Mononuclear cell (primary cell): Measurements from ENCODE around the gene MYMX. TPM values are rescaled to one million over a fixed set of nuclear protein-coding genes. Genes with fewer than 3 reads are reported as not detected.

Experiments
- H3K27me3 ChIP-seq: 2 replicates; pipeline ENCODE4 v1.6.0; 2011; ENCODE audit warnings: low read length, control low read depth; ENCODE audit not compliant: insufficient read depth
- H3K4me1 ChIP-seq: 2 replicates; pipeline ENCODE4 v1.5.1; 2011; ENCODE audit warnings: mild to moderate bottlenecking, low read length, control low read depth; ENCODE audit not compliant: insufficient read depth
- H3K4me3 ChIP-seq: 2 replicates; pipeline ENCODE4 v1.5.1; 2011; ENCODE audit warnings: mild to moderate bottlenecking, low read length, moderate library complexity
- H3K9me3 ChIP-seq: 2 replicates; pipeline ENCODE4 v1.5.1; 2011; ENCODE audit warnings: low read depth, mild to moderate bottlenecking, control low read depth, low read length
- total RNA-seq: library from RNA; depleted of rRNA; stranded (reverse); fragments of >200 nt; gene quantifications from one replicate; pipeline ENCODE4 v1.2.3, GENCODE V29; 2012

The MYMX gene
- total RNA-seq, 1 donor: not detected

GRCh38 chr6:44245912-44246662 lies 29.4 kb downstream of the MYMX start:
- H3K4me1 ChIP-seq: peaks cover 28% of the 10 kb centered on the region

DNA sequence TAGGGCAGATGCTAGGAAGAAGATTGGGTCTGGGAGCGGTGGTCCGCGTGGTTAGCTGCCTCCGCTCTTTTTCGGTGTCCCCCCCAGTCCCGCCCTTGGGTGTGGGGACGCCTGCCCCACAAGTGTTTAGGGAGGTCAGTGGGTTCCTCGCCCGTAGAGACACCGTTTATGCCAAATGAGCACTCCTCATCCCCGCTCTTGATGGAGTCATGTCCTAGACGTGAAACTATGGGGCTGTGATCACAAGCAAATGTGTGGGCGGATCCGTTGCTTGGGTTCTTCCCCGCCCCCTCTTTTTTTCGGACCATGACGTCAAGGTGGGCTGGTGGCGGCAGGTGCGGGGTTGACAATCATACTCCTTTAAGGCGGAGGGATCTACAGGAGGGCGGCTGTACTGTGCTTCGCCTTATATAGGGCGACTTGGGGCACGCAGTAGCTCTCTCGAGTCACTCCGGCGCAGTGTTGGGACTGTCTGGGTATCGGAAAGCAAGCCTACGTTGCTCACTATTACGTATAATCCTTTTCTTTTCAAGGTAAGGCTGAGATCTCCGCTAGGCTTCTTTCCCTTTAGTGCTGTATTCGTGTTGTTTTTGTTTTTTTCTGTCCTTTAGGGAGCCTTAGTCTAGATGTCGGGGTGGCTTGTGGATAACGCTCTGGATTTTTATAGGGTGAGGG lies 30.1 kb downstream of the MYMX start, which contains the start of gene HSP90AB1:
TSS of gene HSP90AB1 (plus strand) at position 439 of the 675 bp plus-strand sequence. CDS start 1,529 bp downstream, outside the sequence.
- peak within 1 kb of the TSS; percentile 92 for H3K4me3 ChIP-seq
- no peaks in the 10 kb centered on the region for H3K27me3 ChIP-seq
- H3K9me3 ChIP-seq: no peaks in the 10 kb centered on the region
- peaks cover 28% of the 10 kb centered on the region for H3K4me1 ChIP-seq

More at GRCh38 chr6:44245912-44246662, 29.4 kb downstream of the MYMX start:
- peak overlapping the region; percentile 92 for H3K4me3 ChIP-seq
- no peaks in the 10 kb centered on the region for H3K27me3 ChIP-seq
- no peaks in the 10 kb centered on the region for H3K9me3 ChIP-seq

GRCh38 chr6:44247338-44248302 lies 30.9 kb downstream of the MYMX start:
- Histone ChIP-seq H3K27me3 (no peaks in the 10 kb centered on the region), H3K4me3 (peak overlapping the region; percentile 92), H3K9me3 (no peaks in the 10 kb centered on the region), H3K4me1 (peaks cover 28% of the 10 kb centered on the region)

- H3K4me3 ChIP-seq: peak overlapping the region; percentile 92
- peaks cover 28% of the 10 kb centered on the region for H3K4me1 ChIP-seq
- H3K9me3 ChIP-seq: no peaks in the 10 kb centered on the region
- H3K27me3 ChIP-seq: no peaks in the 10 kb centered on the region
These were observed 31.9 kb downstream of the MYMX start for GRCh38 chr6:44248579-44248978.

GRCh38 chr6:44249082-44249748 lies 32.5 kb downstream of the MYMX start:
- no peak overlapping the region for H3K4me3 ChIP-seq
- peaks cover 28% of the 10 kb centered on the region for H3K4me1 ChIP-seq
- H3K27me3 ChIP-seq: no peaks in the 10 kb centered on the region
- H3K9me3 ChIP-seq: no peaks in the 10 kb centered on the region

DNA sequence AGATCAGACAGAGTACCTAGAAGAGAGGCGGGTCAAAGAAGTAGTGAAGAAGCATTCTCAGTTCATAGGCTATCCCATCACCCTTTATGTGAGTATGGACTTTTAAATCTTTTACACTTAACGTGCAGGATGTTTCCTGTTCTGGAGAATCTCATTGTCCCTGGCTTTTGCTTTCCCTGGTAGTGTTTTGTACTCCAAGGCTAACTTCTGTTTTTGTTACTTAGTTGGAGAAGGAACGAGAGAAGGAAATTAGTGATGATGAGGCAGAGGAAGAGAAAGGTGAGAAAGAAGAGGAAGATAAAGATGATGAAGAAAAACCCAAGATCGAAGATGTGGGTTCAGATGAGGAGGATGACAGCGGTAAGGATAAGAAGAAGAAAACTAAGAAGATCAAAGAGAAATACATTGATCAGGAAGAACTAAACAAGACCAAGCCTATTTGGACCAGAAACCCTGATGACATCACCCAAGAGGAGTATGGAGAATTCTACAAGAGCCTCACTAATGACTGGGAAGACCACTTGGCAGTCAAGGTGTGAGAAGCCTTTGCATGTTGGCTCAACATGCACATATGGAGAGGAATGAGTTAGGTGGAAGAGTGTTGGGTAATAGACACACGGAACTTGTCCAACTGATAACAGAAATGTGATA lies 33.5 kb downstream of the MYMX start:
- H3K4me3 ChIP-seq: no peak overlapping the region
- no peaks in the 10 kb centered on the region for H3K27me3 ChIP-seq
- no peaks in the 10 kb centered on the region for H3K9me3 ChIP-seq
- H3K4me1 ChIP-seq: peaks cover 28% of the 10 kb centered on the region

DNA sequence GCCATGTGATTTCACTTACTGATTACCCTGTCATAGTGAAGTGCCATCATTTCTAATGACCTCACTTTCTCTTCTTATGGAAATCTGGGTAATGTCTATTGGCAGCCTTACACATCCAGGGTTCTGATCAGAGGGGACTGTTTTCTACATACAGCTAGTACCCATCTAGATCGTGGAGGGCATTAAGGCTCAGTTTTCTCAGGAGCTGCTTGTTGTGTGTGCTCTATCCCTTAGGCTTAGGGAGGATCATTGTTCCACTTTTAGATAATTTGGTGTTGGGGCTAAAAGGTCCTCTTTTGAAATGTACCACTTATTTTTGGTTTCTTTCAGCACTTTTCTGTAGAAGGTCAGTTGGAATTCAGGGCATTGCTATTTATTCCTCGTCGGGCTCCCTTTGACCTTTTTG lies 34.0 kb downstream of the MYMX start:
- H3K27me3 ChIP-seq: no peaks in the 10 kb centered on the region
- H3K4me3 ChIP-seq: no peak overlapping the region
- H3K4me1 ChIP-seq: peaks cover 26% of the 10 kb centered on the region
- no peaks in the 10 kb centered on the region for H3K9me3 ChIP-seq

DNA sequence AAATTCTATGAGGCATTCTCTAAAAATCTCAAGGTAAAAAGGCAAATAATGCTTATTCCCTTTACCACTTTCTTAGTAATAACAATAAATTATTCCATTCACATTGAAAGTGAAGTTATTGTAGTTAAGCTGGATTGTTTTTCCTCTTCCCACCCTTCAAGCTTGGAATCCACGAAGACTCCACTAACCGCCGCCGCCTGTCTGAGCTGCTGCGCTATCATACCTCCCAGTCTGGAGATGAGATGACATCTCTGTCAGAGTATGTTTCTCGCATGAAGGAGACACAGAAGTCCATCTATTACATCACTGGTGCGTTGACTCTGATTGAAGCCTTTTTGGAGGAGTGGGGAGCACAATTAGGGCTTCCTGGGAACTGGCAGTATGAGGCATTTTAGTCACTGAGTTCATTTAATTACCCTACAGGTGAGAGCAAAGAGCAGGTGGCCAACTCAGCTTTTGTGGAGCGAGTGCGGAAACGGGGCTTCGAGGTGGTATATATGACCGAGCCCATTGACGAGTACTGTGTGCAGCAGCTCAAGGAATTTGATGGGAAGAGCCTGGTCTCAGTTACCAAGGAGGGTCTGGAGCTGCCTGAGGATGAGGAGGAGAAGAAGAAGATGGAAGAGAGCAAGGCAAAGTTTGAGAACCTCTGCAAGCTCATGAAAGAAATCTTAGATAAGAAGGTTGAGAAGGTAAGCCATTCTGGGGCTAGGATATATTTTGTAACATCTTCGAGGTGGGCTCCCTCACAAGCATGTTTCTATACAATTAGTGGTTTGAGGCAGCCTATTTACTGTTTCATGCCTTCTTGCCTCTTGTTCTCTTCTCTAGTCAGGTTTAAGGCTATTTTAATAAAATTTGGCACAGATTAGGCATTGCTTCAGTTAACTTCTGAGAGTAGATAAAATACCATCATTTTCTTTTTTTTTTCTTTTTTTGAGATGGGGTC lies 35.1 kb downstream of the MYMX start:
- H3K27me3 ChIP-seq: no peaks in the 10 kb centered on the region
- no peaks in the 10 kb centered on the region for H3K9me3 ChIP-seq
- H3K4me3 ChIP-seq: no peak overlapping the region
- H3K4me1 ChIP-seq: peaks cover 34% of the 10 kb centered on the region

DNA sequence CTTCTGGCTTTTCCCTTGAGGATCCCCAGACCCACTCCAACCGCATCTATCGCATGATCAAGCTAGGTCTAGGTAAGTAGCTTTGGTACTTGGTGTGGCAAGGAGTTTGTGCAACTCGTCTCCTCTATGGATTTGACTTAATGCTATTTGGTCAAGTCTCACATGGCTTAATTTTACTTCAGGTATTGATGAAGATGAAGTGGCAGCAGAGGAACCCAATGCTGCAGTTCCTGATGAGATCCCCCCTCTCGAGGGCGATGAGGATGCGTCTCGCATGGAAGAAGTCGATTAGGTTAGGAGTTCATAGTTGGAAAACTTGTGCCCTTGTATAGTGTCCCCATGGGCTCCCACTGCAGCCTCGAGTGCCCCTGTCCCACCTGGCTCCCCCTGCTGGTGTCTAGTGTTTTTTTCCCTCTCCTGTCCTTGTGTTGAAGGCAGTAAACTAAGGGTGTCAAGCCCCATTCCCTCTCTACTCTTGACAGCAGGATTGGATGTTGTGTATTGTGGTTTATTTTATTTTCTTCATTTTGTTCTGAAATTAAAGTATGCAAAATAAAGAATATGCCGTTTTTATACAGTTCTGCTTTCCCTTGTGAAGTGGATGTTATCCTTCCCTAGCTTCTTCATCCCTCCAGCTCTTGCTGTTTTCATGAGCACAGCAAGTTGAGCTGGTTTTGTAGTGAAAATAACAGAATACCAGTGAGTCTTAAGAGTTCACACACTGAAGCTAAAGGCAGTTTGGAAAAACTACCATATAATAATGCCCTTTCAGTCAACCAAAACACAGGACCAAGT lies 36.8 kb downstream of the MYMX start:
- no peaks in the 10 kb centered on the region for H3K9me3 ChIP-seq
- peaks cover 36% of the 10 kb centered on the region for H3K4me1 ChIP-seq
- no peak overlapping the region for H3K4me3 ChIP-seq
- H3K27me3 ChIP-seq: no peaks in the 10 kb centered on the region

DNA sequence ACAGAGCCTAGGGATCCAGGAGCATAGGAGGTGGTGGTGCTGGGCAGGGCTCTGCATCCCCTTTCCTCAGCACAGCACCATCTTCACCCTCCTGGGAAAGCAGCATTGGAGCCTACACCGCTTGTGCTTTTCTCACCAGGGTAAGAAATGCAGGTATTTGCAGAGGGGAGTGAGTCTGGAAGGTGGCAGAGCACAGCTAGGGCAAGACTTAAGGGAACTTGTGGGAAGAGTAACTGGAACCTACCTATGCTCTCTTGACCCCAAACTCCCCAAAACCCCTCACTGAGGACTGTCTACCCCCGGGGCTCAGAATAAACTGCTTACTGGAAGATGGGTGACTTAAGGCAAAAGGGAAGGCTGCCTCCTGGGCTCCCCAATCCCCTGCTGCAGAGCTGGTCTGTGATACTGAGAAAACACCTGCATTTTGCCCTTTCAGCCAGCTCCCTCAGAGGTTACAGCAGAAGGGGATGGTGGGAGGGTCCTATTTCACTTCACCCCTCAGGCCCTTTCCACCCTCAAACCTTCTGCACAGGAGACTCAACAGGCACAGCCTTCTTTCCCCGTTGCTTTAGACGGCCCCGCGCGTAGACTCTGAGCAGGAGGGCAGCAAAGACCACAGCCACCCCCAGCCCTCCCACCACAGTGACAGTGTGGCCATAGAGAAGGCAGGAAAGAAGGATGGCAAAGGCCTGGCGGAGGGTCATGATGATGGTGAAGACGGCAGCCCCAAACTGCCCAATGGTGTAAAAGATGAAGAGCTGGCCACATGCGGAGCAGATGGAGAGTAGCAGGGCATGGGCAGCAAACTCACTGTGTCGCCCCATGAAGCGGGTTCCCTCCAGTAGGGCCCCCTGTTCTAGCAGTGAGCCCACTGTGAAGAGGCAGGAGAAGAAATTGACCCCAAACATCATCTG lies 37.7 kb downstream of the MYMX start:
- Histone ChIP-seq H3K9me3 (no peaks in the 10 kb centered on the region), H3K27me3 (no peaks in the 10 kb centered on the region), H3K4me1 (peaks cover 35% of the 10 kb centered on the region)

GRCh38 chr6:44255105-44255808 lies 38.5 kb downstream of the MYMX start:
- no peaks in the 10 kb centered on the region for H3K9me3 ChIP-seq
- H3K4me3 ChIP-seq: no peak overlapping the region
- H3K27me3 ChIP-seq: no peaks in the 10 kb centered on the region
- peaks cover 39% of the 10 kb centered on the region for H3K4me1 ChIP-seq

More for the DNA sequence above, 37.7 kb downstream of the MYMX start:
- no peak overlapping the region for H3K4me3 ChIP-seq
